Kidney (tissue), 14 donors: ENCODE measurements around the gene OAF. TPM values are rescaled to one million over a fixed set of nuclear protein-coding genes. Genes with fewer than 3 reads are reported as not detected.

Experiments
- DNase-seq, 5 donors: peaks; one replicate each; pipeline ENCODE4 v3.0.0-alpha.2; 2013 to 2020
- FAIRE-seq: peaks from 2 replicates; lab custom pipeline; 2012; peaks lifted over from hg19 to GRCh38; lab: Jason Lieb, UNC
- H3K27ac ChIP-seq, 2 donors: one replicate each; pipeline ENCODE4 v1.7.0; 2013; ENCODE audit warnings: low read depth in 2 of 2, low read length in 2 of 2, inconsistent platforms in 1 of 2
- H3K27me3 ChIP-seq: one replicate; pipeline ENCODE4 v1.7.1; 2013; ENCODE audit warnings: low read length, inconsistent platforms; ENCODE audit not compliant: control insufficient read depth, insufficient read depth
- H3K36me3 ChIP-seq, 3 donors: one replicate each; pipeline versions ENCODE4 v1.7.0 to v1.7.1; 2013; ENCODE audit warnings: low read length in 3 of 3, control low read depth in 1 of 3, inconsistent platforms in 1 of 3; ENCODE audit not compliant: insufficient read depth in 3 of 3, control insufficient read depth in 2 of 3
- H3K4me1 ChIP-seq, 3 donors: one replicate each; pipeline versions ENCODE4 v1.7.0 to v1.7.1; 2013; ENCODE audit warnings: low read length in 3 of 3, inconsistent platforms in 1 of 3, low read depth in 1 of 3; ENCODE audit not compliant: control insufficient read depth in 2 of 3, insufficient read depth in 2 of 3
- H3K4me3 ChIP-seq, 3 donors: one replicate each; pipeline versions ENCODE4 v1.7.0 to v1.8.1; 2013; ENCODE audit warnings: low read length in 3 of 3, control low read depth in 1 of 3, inconsistent platforms in 1 of 3
- H3K9ac ChIP-seq, 3 donors: one replicate each; pipeline versions ENCODE4 v1.7.0 to v1.7.1; 2013; ENCODE audit warnings: low read length in 3 of 3, control low read depth in 1 of 3, inconsistent platforms in 1 of 3
- H3K9me3 ChIP-seq, 3 donors: one replicate each; pipeline versions ENCODE4 v1.7.0 to v1.7.1; 2013; ENCODE audit warnings: low read length in 3 of 3, control low read depth in 1 of 3, inconsistent platforms in 1 of 3; ENCODE audit not compliant: control insufficient read depth in 2 of 3, insufficient read depth in 1 of 3
- CTCF ChIP-seq: IDR thresholded peaks from 3 replicates; pipeline ENCODE4 v1.5.1; 2012; ENCODE audit warnings: mild to moderate bottlenecking, moderate library complexity, borderline replicate concordance; ENCODE audit not compliant: insufficient read depth; ENCODE audit errors: extremely low read depth
- intact Hi-C: fragments of 100-400 bp; cut with DNase I; formaldehyde crosslinking; loops from one replicate; pipeline ENCODE4 v1.11.1; 2022
- polyA plus RNA-seq: library from polyadenylated mRNA; stranded (reverse); fragments of 350-450 nt; fragmentation: Illumina TruSeq; extraction: RNeasy Lipid Tissue Mini Kit (QIAGEN cat#74804); gene quantifications from one replicate; pipeline ENCODE4 v1.2.3, GENCODE V29; 2014; ENCODE audit warnings: low read depth, low replicate concordance; ENCODE audit not compliant: insufficient read depth
- total RNA-seq: library from RNA; stranded (reverse); fragmentation: NEBNext Ultra II Directional; extraction: Animal tissue kit (Norgen Biotek cat#: 25700); gene quantifications from one replicate; pipeline ENCODE4 v1.2.1, GENCODE V29; 2021
- donor health status: control.
- donor health status: control.
- donor health status: control.
- donor health status: control.
- donor health status: control.
- donor health status: DM: yes; HTN: yes; CAD: no.
- donor health status: Normal renal cell carcinoma (clear cell type).

Gene OAF
- total and polyA plus RNA-seq, 2 donors from 2014 or later: 48.2 to 78.1 TPM

DNA sequence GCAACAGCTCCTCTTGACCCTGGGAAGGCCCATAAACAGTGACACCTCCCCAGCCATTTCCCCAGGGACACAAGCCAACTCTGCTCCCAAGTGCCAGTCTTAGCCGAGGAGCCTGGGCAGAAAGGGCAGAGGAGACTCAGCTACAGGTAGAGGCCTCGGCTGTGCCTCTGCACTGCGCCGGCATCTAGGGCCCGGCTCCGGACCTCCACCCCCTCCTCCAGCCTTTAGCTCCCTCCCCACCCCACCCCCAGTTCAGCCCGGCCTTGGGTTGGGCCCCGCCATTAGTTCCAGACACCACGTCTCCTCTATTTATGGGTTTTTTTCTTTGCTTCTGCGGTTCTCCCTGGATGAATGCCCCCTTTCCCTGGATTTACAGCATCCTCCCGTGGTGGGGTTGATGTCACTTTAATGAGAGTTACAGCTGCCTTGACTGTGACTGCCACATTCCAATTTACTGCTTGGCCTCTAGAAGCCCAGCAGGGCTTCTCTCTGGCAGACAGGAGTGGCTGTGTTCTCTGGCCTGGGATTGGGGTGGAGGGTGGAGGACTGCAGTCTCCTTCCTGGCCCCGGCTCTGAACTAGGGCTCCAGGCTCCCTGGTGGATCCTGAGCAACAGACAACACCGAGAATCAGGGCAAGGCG is 13.5 kb upstream of the OAF start:
- peak; percentile 74 to 96 (median 90) for DNase-seq
- TF ChIP-seq CTCF: no peak
- no peaks in the 10 kb centered on the region for H3K36me3 ChIP-seq
- peaks cover 7 to 22% (median 22%) of the 10 kb centered on the region in 3 donors for H3K4me1 ChIP-seq
- no peaks in the 10 kb centered on the region for H3K9me3 ChIP-seq
- H3K9ac ChIP-seq: no peak overlapping the region
- no peak overlapping the region for H3K4me3 ChIP-seq
- H3K27ac ChIP-seq: no peak overlapping the region
- intact Hi-C loops: no loop called here
- FAIRE-seq: no peak
- no peaks in the 10 kb centered on the region for H3K27me3 ChIP-seq

DNA sequence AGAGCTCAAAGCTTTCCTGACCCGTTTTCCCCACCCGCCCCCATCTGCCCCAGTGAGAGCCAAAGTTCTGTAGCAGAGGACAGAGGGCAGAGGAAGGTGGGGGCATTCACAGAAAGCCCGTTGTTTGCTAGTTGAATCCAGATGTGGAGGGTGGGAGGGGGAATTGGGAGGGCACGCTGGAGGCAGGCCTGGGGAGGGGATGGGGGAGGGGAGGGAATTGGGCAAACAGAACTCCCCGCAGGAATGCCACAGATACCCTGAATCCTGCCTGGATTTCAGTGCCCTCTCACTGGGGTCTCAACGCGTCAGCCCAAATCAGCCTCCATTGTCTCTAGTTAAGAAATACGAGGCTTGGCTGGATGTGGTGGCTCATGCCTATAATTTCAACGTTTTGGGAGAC is 12.9 kb upstream of the OAF start:
- Histone ChIP-seq H3K36me3 (no peaks in the 10 kb centered on the region), H3K9me3 (no peaks in the 10 kb centered on the region), H3K27me3 (no peaks in the 10 kb centered on the region), H3K4me3 (no peak overlapping the region), H3K27ac (no peak overlapping the region), H3K9ac (no peak overlapping the region), H3K4me1 (peaks cover 7 to 18% (median 16%) of the 10 kb centered on the region in 3 donors)
- intact Hi-C loops: no loop called here
- no peak for DNase-seq
- FAIRE-seq: no peak
- TF ChIP-seq CTCF: no peak

GRCh38 chr11:120198403-120198786 is 12.4 kb upstream of the OAF start:
- Histone ChIP-seq H3K27me3 (no peaks in the 10 kb centered on the region), H3K9ac (no peak overlapping the region), H3K4me1 (peaks cover 7 to 14% (median 13%) of the 10 kb centered on the region in 3 donors), H3K27ac (no peak overlapping the region), H3K36me3 (no peaks in the 10 kb centered on the region), H3K4me3 (no peak overlapping the region), H3K9me3 (no peaks in the 10 kb centered on the region)
- no peak for TF ChIP-seq CTCF
- FAIRE-seq (no peak), DNase-seq (no peak)
- intact Hi-C loops: no loop called here
